Activated CD8-positive, alpha-beta memory T cell treated with anti-CD3 and anti-CD28 coated beads for 24 hours (primary cell): ENCODE measurements around the gene ATP8B1.

Experiments
- DNase-seq: peaks from one replicate; pipeline ENCODE4 v3.0.0-alpha.2; 2020

Gene ATP8B1

GRCh38 chr18:57715073-57715472, 88.0 kb downstream of the ATP8B1 start:
- DNase-seq, result no peak

GRCh38 chr18:57710226-57710625, 92.9 kb downstream of the ATP8B1 start:
- DNase-seq, result no peak

- no peak for DNase-seq
Measured at GRCh38 chr18:57709335-57709734, 93.8 kb downstream of the ATP8B1 start.

GRCh38 chr18:57708288-57708687, 94.8 kb downstream of the ATP8B1 start:
- no peak for DNase-seq

GRCh38 chr18:57705832-57706595, 97.1 kb downstream of the ATP8B1 start:
- no peak for DNase-seq

- no peak for DNase-seq
Measured at GRCh38 chr18:57705011-57705410, 98.1 kb downstream of the ATP8B1 start.

GRCh38 chr18:57698571-57699276, 104.4 kb downstream of the ATP8B1 start:
- no peak for DNase-seq

GRCh38 chr18:57697426-57697825, 105.7 kb downstream of the ATP8B1 start:
- DNase-seq, result no peak

- no peak for DNase-seq
Measured at GRCh38 chr18:57696271-57696670, 106.8 kb downstream of the ATP8B1 start.

- no peak for DNase-seq
Measured at GRCh38 chr18:57691363-57691762, 111.8 kb downstream of the ATP8B1 start.

- DNase-seq, result no peak
Measured at GRCh38 chr18:57687970-57688369, 115.1 kb downstream of the ATP8B1 start.

GRCh38 chr18:57683470-57683869, 119.6 kb downstream of the ATP8B1 start:
- no peak for DNase-seq

- no peak for DNase-seq
Measured at GRCh38 chr18:57677262-57678211, 125.6 kb downstream of the ATP8B1 start.

- DNase-seq, result no peak
Measured at GRCh38 chr18:57674891-57675290, 128.2 kb downstream of the ATP8B1 start.

GRCh38 chr18:57670046-57670445, 133.1 kb downstream of the ATP8B1 start:
- no peak for DNase-seq

GRCh38 chr18:57668021-57668420, 135.1 kb downstream of the ATP8B1 start:
- DNase-seq, result no peak

GRCh38 chr18:57666818-57667497, 136.2 kb downstream of the ATP8B1 start:
- DNase-seq, result no peak

- DNase-seq, result no peak
Measured at GRCh38 chr18:57664568-57665165, 138.4 kb downstream of the ATP8B1 start.

GRCh38 chr18:57660961-57661360, 142.2 kb downstream of the ATP8B1 start:
- DNase-seq, result no peak

- DNase-seq, result no peak
Measured at GRCh38 chr18:57659460-57660102, 143.5 kb downstream of the ATP8B1 start.

GRCh38 chr18:57657542-57657941, 145.6 kb downstream of the ATP8B1 start:
- no peak for DNase-seq

GRCh38 chr18:57655740-57656139, 147.4 kb downstream of the ATP8B1 start:
- DNase-seq, result no peak
